ENCODE measurements around the gene TMEM89. TPM values are rescaled to one million over a fixed set of nuclear protein-coding genes. Genes with fewer than 3 reads are reported as not detected.

Gene TMEM89
- total RNA-seq, 4 donors from 2014 or later = not detected

- Histone ChIP-seq H3K4me1 (peaks cover 0 to 37% (median 11%) of the 10 kb centered on the region in 4 donors), H3K4me3 (peak overlapping the region in 1 of 4 donors; percentile 44), H3K27ac (no peak overlapping the region), H3K36me3 (peaks cover 0 to 45% (median 18%) of the 10 kb centered on the region in 3 donors), H3K27me3 (peaks cover 0 to 13% of the 10 kb centered on the region in 2 donors), H3K9me3 (no peaks in the 10 kb centered on the region)
- WGBS, 2 donors = 35 to 39% methylated on average over 5 to 8 of the region's 10 CpGs
- TF ChIP-seq EP300 (IDR thresholded peaks at IDR 0.05) = no peak
- TF ChIP-seq, protein P1, sequence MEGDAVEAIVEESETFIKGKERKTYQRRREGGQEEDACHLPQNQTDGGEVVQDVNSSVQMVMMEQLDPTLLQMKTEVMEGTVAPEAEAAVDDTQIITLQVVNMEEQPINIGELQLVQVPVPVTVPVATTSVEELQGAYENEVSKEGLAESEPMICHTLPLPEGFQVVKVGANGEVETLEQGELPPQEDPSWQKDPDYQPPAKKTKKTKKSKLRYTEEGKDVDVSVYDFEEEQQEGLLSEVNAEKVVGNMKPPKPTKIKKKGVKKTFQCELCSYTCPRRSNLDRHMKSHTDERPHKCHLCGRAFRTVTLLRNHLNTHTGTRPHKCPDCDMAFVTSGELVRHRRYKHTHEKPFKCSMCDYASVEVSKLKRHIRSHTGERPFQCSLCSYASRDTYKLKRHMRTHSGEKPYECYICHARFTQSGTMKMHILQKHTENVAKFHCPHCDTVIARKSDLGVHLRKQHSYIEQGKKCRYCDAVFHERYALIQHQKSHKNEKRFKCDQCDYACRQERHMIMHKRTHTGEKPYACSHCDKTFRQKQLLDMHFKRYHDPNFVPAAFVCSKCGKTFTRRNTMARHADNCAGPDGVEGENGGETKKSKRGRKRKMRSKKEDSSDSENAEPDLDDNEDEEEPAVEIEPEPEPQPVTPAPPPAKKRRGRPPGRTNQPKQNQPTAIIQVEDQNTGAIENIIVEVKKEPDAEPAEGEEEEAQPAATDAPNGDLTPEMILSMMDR (IDR thresholded peaks at IDR 0.05) = no peak
- no peak for TF ChIP-seq POLR2A (IDR thresholded peaks at IDR 0.05)
- no peak for DNase-seq (ENCODE audit: low spot score in 2 of 2)
Measured at GRCh38 chr3:48595526-48596121, 25.9 kb downstream of the TMEM89 start.

GRCh38 chr3:48595075-48595525, 26.5 kb downstream of the TMEM89 start, which contains the start of gene COL7A1:
TSS of gene COL7A1 (minus strand) at chr3:48595329. CDS start at chr3:48595159, 170 bp downstream.
- Histone ChIP-seq H3K4me1 (peaks cover 0 to 37% (median 11%) of the 10 kb centered on the region in 4 donors), H3K36me3 (peaks cover 0 to 43% (median 12%) of the 10 kb centered on the region in 3 donors), H3K27me3 (peaks cover 0 to 13% of the 10 kb centered on the region in 2 donors), H3K4me3 (peak within 1 kb of the TSS in 3 of 4 donors; percentile 18 to 44 (median 33)), H3K27ac (peak within 1 kb of the TSS in 2 of 4 donors; percentile 20 to 59), H3K9me3 (no peaks in the 10 kb centered on the region)
- TF ChIP-seq POLR2A (IDR thresholded peaks at IDR 0.05) (no peak), EP300 (IDR thresholded peaks at IDR 0.05) (no peak)
- TF ChIP-seq, protein P1 (IDR thresholded peaks at IDR 0.05) = no peak
- no peak for DNase-seq (ENCODE audit: low spot score in 2 of 2)
- WGBS, 2 donors = 1 to 2% methylated on average over 22 to 24 of the region's 35 CpGs

GRCh38 chr3:48594417-48595049, 27.0 kb downstream of the TMEM89 start:
- peaks cover 0 to 37% (median 11%) of the 10 kb centered on the region in 4 donors for H3K4me1 ChIP-seq
- 28 to 34% methylated on average over 38 to 39 of the region's 39 CpGs for WGBS, 2 donors

DNA sequence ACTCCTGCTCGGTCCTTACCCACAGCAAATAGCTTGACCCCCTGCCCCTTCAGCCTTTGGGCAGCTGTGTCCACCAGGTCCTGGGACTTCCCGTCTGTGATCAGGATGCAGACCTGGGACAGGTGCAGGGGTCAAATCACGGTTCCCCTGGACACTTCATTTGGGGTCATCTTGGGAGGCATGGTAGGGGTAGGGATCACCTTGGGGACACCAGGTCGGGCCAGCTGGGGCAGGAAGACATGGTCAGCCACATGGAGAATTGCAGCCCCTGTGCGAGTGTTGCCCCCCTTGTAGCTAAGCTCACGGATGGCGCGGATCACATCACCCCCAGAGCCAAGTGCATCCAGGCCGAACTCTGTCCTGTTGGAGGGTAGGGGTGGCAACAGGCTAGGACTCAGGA, 28.2 kb downstream of the TMEM89 start:
- Histone ChIP-seq H3K4me3 (no peak overlapping the region), H3K27me3 (peaks cover 0 to 13% of the 10 kb centered on the region in 2 donors), H3K4me1 (peaks cover 0 to 26% (median 11%) of the 10 kb centered on the region in 4 donors), H3K27ac (no peak overlapping the region), H3K36me3 (peaks cover 0 to 27% (median 0%) of the 10 kb centered on the region in 3 donors), H3K9me3 (no peaks in the 10 kb centered on the region)
- DNase-seq (ENCODE audit: low spot score in 2 of 2) = no peak
- 88 to 89% methylated on average over 4 to 8 of the region's 9 CpGs for WGBS, 2 donors
- TF ChIP-seq EP300 (IDR thresholded peaks at IDR 0.05) = no peak
- TF ChIP-seq POLR2A (IDR thresholded peaks at IDR 0.05) = no peak
- TF ChIP-seq, protein P1 (IDR thresholded peaks at IDR 0.05) = no peak

More at GRCh38 chr3:48594417-48595049, 27.0 kb downstream of the TMEM89 start:
- no peak for DNase-seq (ENCODE audit: low spot score in 2 of 2)
- no peaks in the 10 kb centered on the region for H3K9me3 ChIP-seq
- peak overlapping the region in 3 of 4 donors; percentile 18 to 44 (median 33) for H3K4me3 ChIP-seq
- H3K27me3 ChIP-seq = peaks cover 0 to 13% of the 10 kb centered on the region in 2 donors
- TF ChIP-seq POLR2A (IDR thresholded peaks at IDR 0.05) (no peak), EP300 (IDR thresholded peaks at IDR 0.05) (no peak)
- TF ChIP-seq, protein P1 (IDR thresholded peaks at IDR 0.05) = no peak
- peak overlapping the region in 2 of 4 donors; percentile 20 to 59 for H3K27ac ChIP-seq
- peaks cover 0 to 39% (median 7%) of the 10 kb centered on the region in 3 donors for H3K36me3 ChIP-seq
